Breast epithelium (tissue), 3 donors: ENCODE data around the gene CTIF.

Experiments
- POLR2A ChIP-seq: fragments of 450-650 bp; IDR thresholded peaks from one replicate; pipeline ENCODE4 v1.6.1; 2016; ENCODE audit warnings: antibody characterized with exemption, mild to moderate bottlenecking, moderate library complexity
- POLR2AphosphoS5 ChIP-seq, 3 donors: sonication (generic); formaldehyde crosslinking; IDR thresholded peaks; one replicate each; pipeline ENCODE4 v1.6.1; 2017; ENCODE audit warnings: antibody characterized with exemption in 3 of 3
- TF ChIP-seq, protein P1 (sequence below), 3 donors: fragments of 450-650 bp; IDR thresholded peaks; one replicate each; pipeline ENCODE4 v1.5.1; 2016 to 2017; ENCODE audit warnings: antibody characterized with exemption in 3 of 3, mild to moderate bottlenecking in 3 of 3, moderate library complexity in 3 of 3

DNA sequence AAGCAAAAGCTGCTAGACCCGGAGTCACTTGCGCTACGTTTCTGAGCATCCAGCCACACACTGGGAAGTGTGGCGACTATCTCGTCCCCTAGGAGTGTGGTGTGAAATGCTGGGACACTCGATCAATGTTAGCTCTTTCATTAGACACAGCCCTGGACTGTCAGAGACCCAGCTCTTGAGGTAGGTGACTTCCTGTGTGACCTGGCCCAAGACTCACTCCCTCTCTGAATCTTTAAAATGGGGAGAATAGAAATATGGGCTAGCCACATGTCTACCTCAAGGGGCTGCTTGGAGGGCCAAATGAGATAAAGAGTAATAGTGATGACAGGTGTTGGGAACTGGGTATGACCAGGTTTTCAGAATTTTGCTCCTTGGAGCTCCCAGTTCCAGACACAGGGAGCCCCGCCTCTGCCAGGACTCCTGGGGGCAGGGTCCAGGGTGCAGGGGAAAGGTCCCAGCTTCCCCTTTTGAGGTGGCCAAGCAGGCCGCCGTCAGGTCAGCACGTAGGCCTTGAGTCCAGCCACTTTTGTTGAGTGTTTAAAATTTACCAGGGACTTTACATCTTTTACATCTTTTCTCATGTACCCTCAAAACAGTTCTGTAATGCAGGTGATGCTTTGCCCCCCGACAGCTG is 36.0 kb downstream of the CTIF start:
- TF ChIP-seq, protein P1, sequence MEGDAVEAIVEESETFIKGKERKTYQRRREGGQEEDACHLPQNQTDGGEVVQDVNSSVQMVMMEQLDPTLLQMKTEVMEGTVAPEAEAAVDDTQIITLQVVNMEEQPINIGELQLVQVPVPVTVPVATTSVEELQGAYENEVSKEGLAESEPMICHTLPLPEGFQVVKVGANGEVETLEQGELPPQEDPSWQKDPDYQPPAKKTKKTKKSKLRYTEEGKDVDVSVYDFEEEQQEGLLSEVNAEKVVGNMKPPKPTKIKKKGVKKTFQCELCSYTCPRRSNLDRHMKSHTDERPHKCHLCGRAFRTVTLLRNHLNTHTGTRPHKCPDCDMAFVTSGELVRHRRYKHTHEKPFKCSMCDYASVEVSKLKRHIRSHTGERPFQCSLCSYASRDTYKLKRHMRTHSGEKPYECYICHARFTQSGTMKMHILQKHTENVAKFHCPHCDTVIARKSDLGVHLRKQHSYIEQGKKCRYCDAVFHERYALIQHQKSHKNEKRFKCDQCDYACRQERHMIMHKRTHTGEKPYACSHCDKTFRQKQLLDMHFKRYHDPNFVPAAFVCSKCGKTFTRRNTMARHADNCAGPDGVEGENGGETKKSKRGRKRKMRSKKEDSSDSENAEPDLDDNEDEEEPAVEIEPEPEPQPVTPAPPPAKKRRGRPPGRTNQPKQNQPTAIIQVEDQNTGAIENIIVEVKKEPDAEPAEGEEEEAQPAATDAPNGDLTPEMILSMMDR (IDR thresholded peaks at IDR 0.05) = no peak
- TF ChIP-seq POLR2A (no peak), POLR2AphosphoS5 (IDR thresholded peaks at IDR 0.05) (no peak)
